Mesenchymal stem cell (in vitro differentiated cells and primary cell): ENCODE results near the gene ROCK2.

ENCODE experiments used
- DNase-seq: peaks from one replicate; pipeline ENCODE4 v3.0.0-alpha.2; 2013
- H2AFZ ChIP-seq: one replicate; pipeline ENCODE4 v1.6.1; 2013; ENCODE audit warnings: low read depth, mild to moderate bottlenecking, control low read depth, inconsistent platforms, low read length, moderate library complexity
- H2AK5ac ChIP-seq: 2 replicates; pipeline ENCODE4 v1.6.1; 2013; ENCODE audit warnings: low read length, moderate library complexity, mild to moderate bottlenecking, inconsistent platforms; ENCODE audit not compliant: severe bottlenecking
- H2BK120ac ChIP-seq: one replicate; pipeline ENCODE4 v1.6.1; 2013; ENCODE audit warnings: low read depth, mild to moderate bottlenecking, inconsistent platforms, low read length, moderate library complexity
- H2BK12ac ChIP-seq, 2 experiments: one replicate each; pipeline ENCODE4 v1.6.1; 2013; ENCODE audit warnings: inconsistent platforms in 2 of 2, low read length in 2 of 2, mild to moderate bottlenecking in 2 of 2, moderate library complexity in 2 of 2, control low read depth in 1 of 2
- H2BK15ac ChIP-seq: one replicate; pipeline ENCODE4 v1.6.1; 2013; ENCODE audit warnings: mild to moderate bottlenecking, low read depth, inconsistent platforms; ENCODE audit not compliant: poor library complexity, severe bottlenecking
- H2BK5ac ChIP-seq: 2 replicates; pipeline ENCODE4 v1.6.1; 2013; ENCODE audit warnings: low read depth, mild to moderate bottlenecking, low read length, control low read depth, inconsistent platforms; ENCODE audit not compliant: poor library complexity, severe bottlenecking
- H3K14ac ChIP-seq, 2 experiments: one replicate each; pipeline ENCODE4 v1.6.1; 2013; ENCODE audit warnings: inconsistent platforms in 2 of 2, low read length in 2 of 2, control low read depth in 1 of 2, mild to moderate bottlenecking in 1 of 2, moderate library complexity in 1 of 2
- H3K18ac ChIP-seq, 2 experiments: one replicate each; pipeline ENCODE4 v1.6.1; 2013; ENCODE audit warnings: inconsistent platforms in 2 of 2, low read length in 2 of 2, control low read depth in 1 of 2, low read depth in 1 of 2, mild to moderate bottlenecking in 1 of 2
- H3K23ac ChIP-seq, 2 experiments: one replicate each; pipeline ENCODE4 v1.6.1; 2013; ENCODE audit warnings: inconsistent platforms in 2 of 2, low read length in 2 of 2, mild to moderate bottlenecking in 2 of 2, moderate library complexity in 2 of 2, control low read depth in 1 of 2
- H3K27ac ChIP-seq: 2 replicates; pipeline ENCODE4 v1.5.1; 2013; ENCODE audit warnings: mild to moderate bottlenecking, moderate library complexity, low read length, control low read depth, inconsistent platforms; ENCODE audit not compliant: poor library complexity, severe bottlenecking
- H3K27me3 ChIP-seq, 2 experiments: 2 replicates each; pipeline versions ENCODE4 v1.6.1 to v1.7.0; 2013; ENCODE audit warnings: low read length in 2 of 2, mild to moderate bottlenecking in 2 of 2, moderate library complexity in 2 of 2, control low read depth in 1 of 2, inconsistent platforms in 1 of 2; ENCODE audit not compliant: control insufficient read depth in 1 of 2, insufficient read depth in 1 of 2
- H3K36me3 ChIP-seq, 2 experiments: 2 replicates each; pipeline versions ENCODE4 v1.6.1 to v1.7.0; 2013; ENCODE audit warnings: low read length in 2 of 2, control low read depth in 1 of 2, inconsistent platforms in 1 of 2, low read depth in 1 of 2, mild to moderate bottlenecking in 1 of 2; ENCODE audit not compliant: insufficient read depth in 2 of 2, control insufficient read depth in 1 of 2
- H3K4ac ChIP-seq, 2 experiments: one replicate each; pipeline ENCODE4 v1.6.1; 2013; ENCODE audit warnings: inconsistent platforms in 2 of 2, low read length in 2 of 2, mild to moderate bottlenecking in 2 of 2, moderate library complexity in 2 of 2, control low read depth in 1 of 2, low read depth in 1 of 2
- H3K4me1 ChIP-seq: 2 replicates; pipeline ENCODE4 v1.6.1; 2013; ENCODE audit warnings: low read depth, low read length, control low read depth; ENCODE audit not compliant: control insufficient read depth, insufficient read depth
- H3K4me2 ChIP-seq: 2 replicates; pipeline ENCODE4 v1.6.1; 2013; ENCODE audit warnings: low read length, mild to moderate bottlenecking, inconsistent platforms; ENCODE audit not compliant: poor library complexity, severe bottlenecking
- H3K4me3 ChIP-seq, 2 experiments: 2 replicates each; pipeline versions ENCODE4 v1.5.1 to v1.7.0; 2013; ENCODE audit warnings: low read length in 2 of 2, mild to moderate bottlenecking in 2 of 2, control low read depth in 1 of 2, low read depth in 1 of 2; ENCODE audit not compliant: insufficient read depth in 1 of 2
- H3K79me1 ChIP-seq: replicated peaks from 2 replicates; pipeline ENCODE4 v1.6.1; 2013; ENCODE audit warnings: mild to moderate bottlenecking, control low read depth, low read length, inconsistent platforms; ENCODE audit not compliant: poor library complexity, severe bottlenecking
- H3K9ac ChIP-seq: 2 replicates; pipeline ENCODE4 v1.7.0; 2013; ENCODE audit warnings: mild to moderate bottlenecking, low read length, moderate library complexity
- H3K9me3 ChIP-seq: 2 replicates; pipeline ENCODE4 v1.7.0; 2013; ENCODE audit warnings: mild to moderate bottlenecking, low read length; ENCODE audit not compliant: control insufficient read depth
- H4K8ac ChIP-seq: one replicate; pipeline ENCODE4 v1.6.1; 2013; ENCODE audit warnings: inconsistent platforms, mild to moderate bottlenecking, low read length, moderate library complexity
- H4K91ac ChIP-seq: one replicate; pipeline ENCODE4 v1.6.1; 2013; ENCODE audit warnings: mild to moderate bottlenecking, low read length, inconsistent platforms
- WGBS: methylation state at CpG from one replicate; pipeline ENCODE4 v1.1.7; 2013; ENCODE audit warnings: mixed read lengths; 5-methylcytosine and 5-hydroxymethylcytosine counted together

ROCK2 gene

DNA sequence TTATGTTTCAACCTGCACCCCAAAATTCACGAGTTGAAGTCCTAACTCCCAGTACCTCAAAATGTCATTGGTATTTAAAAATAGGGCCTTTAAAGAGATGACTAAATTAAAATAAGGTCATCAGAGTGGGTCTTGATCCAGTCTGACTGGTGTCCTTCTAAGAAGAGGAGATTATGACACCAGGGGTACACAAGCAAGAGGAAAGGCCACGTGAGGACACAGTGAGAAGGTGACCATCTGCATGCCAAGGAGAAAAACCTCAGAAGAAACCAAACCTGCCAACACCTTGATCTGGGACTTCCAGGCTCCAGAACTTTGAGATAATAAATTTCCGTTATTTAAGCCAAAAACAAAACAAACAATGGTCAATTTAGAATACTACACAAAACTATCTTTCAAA, 22.6 kb downstream of the ROCK2 start:
- no peak overlapping the region for H3K23ac ChIP-seq
- no peak overlapping the region for H2AFZ ChIP-seq
- H4K91ac ChIP-seq, result no peak overlapping the region
- DNase-seq, result no peak
- H3K36me3 ChIP-seq, result no peaks in the 10 kb centered on the region
- H2BK12ac ChIP-seq, result no peak overlapping the region
- H3K27me3 ChIP-seq, result no peaks in the 10 kb centered on the region
- peaks cover 4% of the 10 kb centered on the region for H3K79me1 ChIP-seq
- no peak overlapping the region for H2BK120ac ChIP-seq
- H3K27ac ChIP-seq, result no peak overlapping the region
- no peak overlapping the region for H2BK15ac ChIP-seq
- no peak overlapping the region for H3K18ac ChIP-seq
- H2BK5ac ChIP-seq, result no peak overlapping the region
- H3K9me3 ChIP-seq, result no peaks in the 10 kb centered on the region
- no peak overlapping the region for H3K4ac ChIP-seq
- H2AK5ac ChIP-seq, result no peak overlapping the region
- no peak overlapping the region for H3K9ac ChIP-seq
- no peak overlapping the region for H4K8ac ChIP-seq
- no peak overlapping the region for H3K4me3 ChIP-seq
- H3K14ac ChIP-seq, result no peak overlapping the region
- no peak overlapping the region for H3K4me2 ChIP-seq
- no peaks in the 10 kb centered on the region for H3K4me1 ChIP-seq
- 97% methylated on average over 2 of the region's 3 CpGs for WGBS

DNA sequence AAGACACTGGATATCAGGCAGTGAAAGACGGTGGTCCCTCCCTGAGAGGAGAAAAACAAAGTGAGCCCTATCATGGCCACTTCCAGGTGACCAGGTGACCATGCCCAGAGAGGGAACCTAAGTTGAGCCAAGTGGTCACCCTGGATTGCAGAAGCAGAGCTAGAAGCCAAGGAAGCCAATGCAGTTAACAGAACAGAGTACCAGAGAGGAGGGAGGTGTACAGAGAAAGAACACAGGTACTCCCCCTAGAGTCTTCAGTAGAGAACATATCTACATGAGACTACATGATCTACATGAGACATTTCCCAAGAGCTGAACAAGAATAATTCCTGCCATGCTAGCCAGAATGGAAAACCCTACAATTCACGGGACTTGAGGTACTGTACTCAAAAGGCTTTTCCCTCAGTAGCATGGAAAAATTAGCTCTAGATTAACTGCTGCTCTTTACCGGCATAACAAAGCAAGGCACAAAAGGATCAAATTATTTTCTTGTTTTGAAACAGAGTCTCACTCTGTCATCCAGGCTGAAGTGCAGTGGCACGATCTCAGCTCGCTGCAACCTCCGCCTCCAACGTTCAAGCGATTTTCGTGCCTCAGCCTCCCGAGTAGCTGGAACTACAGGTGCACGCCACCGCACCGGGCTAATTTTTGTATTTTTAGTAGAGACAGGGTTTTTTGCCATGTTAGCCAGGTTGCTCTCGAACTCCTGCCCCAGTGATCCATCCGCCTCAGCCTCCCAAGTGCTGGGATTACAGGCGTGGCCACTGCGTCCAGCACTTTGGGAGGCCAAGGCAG, 23.5 kb downstream of the ROCK2 start:
- Histone ChIP-seq H2BK12ac (no peak overlapping the region), H3K27ac (no peak overlapping the region), H2BK15ac (no peak overlapping the region), H3K4me3 (no peak overlapping the region), H3K23ac (no peak overlapping the region), H4K91ac (no peak overlapping the region), H2AFZ (no peak overlapping the region), H2BK5ac (no peak overlapping the region), H3K14ac (no peak overlapping the region), H3K79me1 (peaks cover 4% of the 10 kb centered on the region), H3K18ac (no peak overlapping the region), H3K4me2 (no peak overlapping the region), H3K4ac (no peak overlapping the region), H4K8ac (no peak overlapping the region), H3K27me3 (no peaks in the 10 kb centered on the region), H3K9me3 (no peaks in the 10 kb centered on the region), H2AK5ac (no peak overlapping the region), H2BK120ac (no peak overlapping the region), H3K36me3 (no peaks in the 10 kb centered on the region), H3K4me1 (no peaks in the 10 kb centered on the region), H3K9ac (no peak overlapping the region)
- no peak for DNase-seq
- WGBS, result 99% methylated on average over 16 of the region's 17 CpGs

DNA sequence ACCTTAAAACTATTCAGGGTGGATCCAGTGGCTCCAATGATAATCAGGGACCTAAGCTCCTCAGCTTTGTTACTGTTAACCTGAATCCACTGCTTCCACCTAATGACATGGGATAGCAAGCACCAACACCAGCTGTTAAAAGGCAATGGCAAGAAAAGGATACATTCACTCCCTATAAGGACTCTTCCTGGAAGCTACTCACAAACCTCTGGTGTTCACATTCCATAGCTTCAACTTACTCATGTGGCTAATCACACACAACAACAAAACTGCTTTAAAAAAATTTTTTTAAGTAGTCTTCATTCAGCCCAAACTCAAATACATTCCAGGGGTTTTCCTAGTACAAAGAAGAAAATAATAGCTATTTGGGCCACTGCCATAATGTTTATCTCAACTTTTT, 24.5 kb downstream of the ROCK2 start:
- DNase-seq, result no peak
- H3K4me1 ChIP-seq, result no peaks in the 10 kb centered on the region
- H3K9ac ChIP-seq, result no peak overlapping the region
- H2BK120ac ChIP-seq, result no peak overlapping the region
- no peak overlapping the region for H2BK15ac ChIP-seq
- no peak overlapping the region for H3K18ac ChIP-seq
- no peak overlapping the region for H4K91ac ChIP-seq
- H4K8ac ChIP-seq, result no peak overlapping the region
- no peak overlapping the region for H3K23ac ChIP-seq
- no peak overlapping the region for H3K27ac ChIP-seq
- no peak overlapping the region for H2BK12ac ChIP-seq
- H3K27me3 ChIP-seq, result no peaks in the 10 kb centered on the region
- H3K79me1 ChIP-seq, result peaks cover 1% of the 10 kb centered on the region
- no peak overlapping the region for H3K14ac ChIP-seq
- H3K36me3 ChIP-seq, result no peaks in the 10 kb centered on the region
- H3K4me3 ChIP-seq, result no peak overlapping the region
- no peak overlapping the region for H2AK5ac ChIP-seq
- no peak overlapping the region for H3K4me2 ChIP-seq
- H2AFZ ChIP-seq, result no peak overlapping the region
- H2BK5ac ChIP-seq, result no peak overlapping the region
- H3K9me3 ChIP-seq, result no peaks in the 10 kb centered on the region
- H3K4ac ChIP-seq, result no peak overlapping the region

DNA sequence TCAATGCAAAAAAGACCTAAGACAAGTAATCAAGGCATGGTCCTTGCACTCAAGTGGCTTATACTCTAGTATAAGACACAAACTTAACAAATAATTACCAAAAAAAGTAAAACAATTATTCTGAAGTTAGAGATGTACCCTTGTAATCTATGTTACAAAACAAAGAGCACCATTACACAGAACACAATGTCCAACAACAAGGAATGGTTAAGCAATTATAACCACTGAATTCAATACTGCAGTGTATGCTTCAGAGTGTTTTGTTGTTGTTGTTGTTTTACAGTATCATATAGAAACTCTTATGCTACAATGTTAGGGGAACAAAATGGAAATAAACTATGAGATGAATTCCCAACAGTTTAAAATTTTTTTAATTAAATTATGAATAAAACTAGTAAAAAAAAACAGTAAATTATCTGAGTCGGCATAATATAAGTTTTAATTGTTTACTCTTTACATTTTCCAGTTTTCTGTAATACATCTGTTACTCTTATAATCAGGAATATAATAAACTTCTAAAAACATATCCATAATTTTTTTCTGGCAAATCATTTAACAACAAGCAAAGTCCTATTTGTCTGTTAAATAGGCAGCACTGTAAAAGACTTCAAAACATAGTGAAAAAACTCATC, 29.2 kb downstream of the ROCK2 start:
- H3K9me3 ChIP-seq, result no peaks in the 10 kb centered on the region
- no CpG with 5 or more reads among the region's 1 CpG for WGBS
- DNase-seq, result no peak

More for the DNA sequence above, 29.2 kb downstream of the ROCK2 start:
- Histone ChIP-seq H3K14ac (no peak overlapping the region), H3K4me3 (no peak overlapping the region), H3K9ac (no peak overlapping the region), H3K36me3 (no peaks in the 10 kb centered on the region), H2BK12ac (no peak overlapping the region), H4K8ac (no peak overlapping the region), H3K4me2 (no peak overlapping the region), H2AK5ac (no peak overlapping the region), H2BK5ac (no peak overlapping the region), H3K79me1 (peaks cover 1% of the 10 kb centered on the region), H3K4me1 (no peaks in the 10 kb centered on the region), H3K18ac (no peak overlapping the region), H2BK15ac (no peak overlapping the region), H3K27ac (no peak overlapping the region), H3K27me3 (no peaks in the 10 kb centered on the region), H2BK120ac (no peak overlapping the region), H4K91ac (no peak overlapping the region), H3K23ac (no peak overlapping the region), H2AFZ (no peak overlapping the region), H3K4ac (no peak overlapping the region)
